Esophagus (tissue), 2 donors: ENCODE data around the gene ANKRD33B. TPM values are rescaled to one million over a fixed set of nuclear protein-coding genes. Genes with fewer than 3 reads are reported as not detected.

Source experiments
- H3K27ac ChIP-seq, 2 donors: one replicate each; pipeline ENCODE4 v1.5.1; 2013; ENCODE audit warnings: low read depth in 2 of 2, mild to moderate bottlenecking in 2 of 2, inconsistent platforms in 1 of 2, low read length in 1 of 2, moderate library complexity in 1 of 2
- H3K27me3 ChIP-seq, 2 donors: one replicate each; pipeline ENCODE4 v1.6.1; 2013; ENCODE audit warnings: low read length in 2 of 2, control low read depth in 1 of 2, mild to moderate bottlenecking in 1 of 2; ENCODE audit not compliant: insufficient read depth in 2 of 2, control insufficient read depth in 1 of 2
- H3K36me3 ChIP-seq, 2 donors: one replicate each; pipeline ENCODE4 v1.6.1; 2013; ENCODE audit warnings: low read length in 1 of 2; ENCODE audit not compliant: control insufficient read depth in 2 of 2, insufficient read depth in 2 of 2
- H3K4me1 ChIP-seq, 2 donors: one replicate each; pipeline ENCODE4 v1.6.1; 2013; ENCODE audit warnings: low read length in 1 of 2; ENCODE audit not compliant: control insufficient read depth in 2 of 2, insufficient read depth in 2 of 2
- H3K4me3 ChIP-seq, 2 donors: one replicate each; pipeline ENCODE4 v1.5.1; 2013; ENCODE audit warnings: low read length in 2 of 2, mild to moderate bottlenecking in 2 of 2, low read depth in 1 of 2, moderate library complexity in 1 of 2
- H3K9me3 ChIP-seq, 2 donors: one replicate each; pipeline ENCODE4 v1.6.1; 2013; ENCODE audit warnings: mild to moderate bottlenecking in 2 of 2, low read depth in 1 of 2, low read length in 1 of 2, moderate library complexity in 1 of 2; ENCODE audit not compliant: control insufficient read depth in 2 of 2, insufficient read depth in 1 of 2
- WGBS, 2 donors: extraction: QIAGEN DNeasy Blood & Tissue Kit; methylation state at CpG; one replicate each; pipeline ENCODE4 v1.1.7; 2013; 5-methylcytosine and 5-hydroxymethylcytosine counted together
- polyA plus RNA-seq, 2 donors: library from polyadenylated mRNA; stranded (reverse); fragments of 200-250 nt; gene quantifications; one replicate each; pipeline ENCODE4 v1.2.3, GENCODE V29; 2013
- donor health status: healthy with polysubstance abuse.
- donor health status: Bipolar disorder and iron deficiency.

ANKRD33B gene
- polyA plus RNA-seq, 2 donors, result 0.55 to 1.3 TPM

DNA sequence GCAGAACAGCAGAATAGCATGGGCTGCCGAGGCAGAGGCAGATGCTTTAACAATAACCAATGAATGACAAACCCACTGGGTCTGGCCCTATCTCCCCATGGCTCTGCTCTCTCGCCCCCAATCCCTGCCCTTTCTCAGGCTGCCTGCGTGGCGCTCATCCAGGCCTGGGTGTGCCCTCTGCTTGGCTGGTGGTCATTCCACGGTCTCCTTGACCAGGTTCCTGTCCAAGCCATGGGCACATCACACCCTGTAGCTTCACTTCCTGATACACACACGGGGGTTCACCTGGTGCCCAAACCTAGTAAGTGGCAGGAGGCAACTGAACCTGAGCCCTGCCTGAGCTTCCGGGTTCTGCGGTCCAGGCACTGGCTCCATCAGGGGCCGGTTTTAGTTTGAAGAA lies 109.5 kb downstream of the ANKRD33B start:
- H3K4me3 ChIP-seq, result no peak overlapping the region
- 68 to 72% methylated on average over 9 of the region's 9 CpGs for WGBS, 2 donors
- H3K27ac ChIP-seq, result no peak overlapping the region
- H3K36me3 ChIP-seq, result peaks cover 3 to 5% of the 10 kb centered on the region in 2 donors
- peaks cover 0 to 9% of the 10 kb centered on the region in 2 donors for H3K9me3 ChIP-seq
- no peaks in the 10 kb centered on the region for H3K27me3 ChIP-seq
- H3K4me1 ChIP-seq, result no peaks in the 10 kb centered on the region

GRCh38 chr5:10674096-10674495 lies 110.2 kb downstream of the ANKRD33B start:
- H3K9me3 ChIP-seq, result peaks cover 0 to 9% of the 10 kb centered on the region in 2 donors
- peaks cover 3 to 5% of the 10 kb centered on the region in 2 donors for H3K36me3 ChIP-seq
- 83 to 85% methylated on average over 11 of the region's 11 CpGs for WGBS, 2 donors
- no peak overlapping the region for H3K4me3 ChIP-seq
- H3K27me3 ChIP-seq, result no peaks in the 10 kb centered on the region
- H3K4me1 ChIP-seq, result no peaks in the 10 kb centered on the region
- H3K27ac ChIP-seq, result no peak overlapping the region

GRCh38 chr5:10674582-10674981 lies 110.7 kb downstream of the ANKRD33B start:
- 60 to 66% methylated on average over 6 of the region's 6 CpGs for WGBS, 2 donors
- Histone ChIP-seq H3K4me3 (no peak overlapping the region), H3K27ac (no peak overlapping the region), H3K36me3 (peaks cover 3 to 9% of the 10 kb centered on the region in 2 donors), H3K27me3 (no peaks in the 10 kb centered on the region), H3K9me3 (peaks cover 0 to 9% of the 10 kb centered on the region in 2 donors), H3K4me1 (no peaks in the 10 kb centered on the region)

- no peaks in the 10 kb centered on the region for H3K27me3 ChIP-seq
- 81 to 88% methylated on average over 14 of the region's 14 CpGs for WGBS, 2 donors
- H3K4me3 ChIP-seq, result no peak overlapping the region
- no peaks in the 10 kb centered on the region for H3K4me1 ChIP-seq
- H3K9me3 ChIP-seq, result peaks cover 0 to 7% of the 10 kb centered on the region in 2 donors
- H3K36me3 ChIP-seq, result peaks cover 3 to 15% of the 10 kb centered on the region in 2 donors
- H3K27ac ChIP-seq, result no peak overlapping the region
These were observed 111.4 kb downstream of the ANKRD33B start for GRCh38 chr5:10675177-10675700.

GRCh38 chr5:10676224-10676623 lies 112.4 kb downstream of the ANKRD33B start:
- WGBS, 2 donors, result 80 to 82% methylated on average over 4 of the region's 4 CpGs
- H3K9me3 ChIP-seq, result peaks cover 0 to 7% of the 10 kb centered on the region in 2 donors
- peaks cover 3 to 20% of the 10 kb centered on the region in 2 donors for H3K36me3 ChIP-seq
- H3K4me1 ChIP-seq, result no peaks in the 10 kb centered on the region
- H3K27ac ChIP-seq, result no peak overlapping the region
- no peaks in the 10 kb centered on the region for H3K27me3 ChIP-seq
- no peak overlapping the region for H3K4me3 ChIP-seq

DNA sequence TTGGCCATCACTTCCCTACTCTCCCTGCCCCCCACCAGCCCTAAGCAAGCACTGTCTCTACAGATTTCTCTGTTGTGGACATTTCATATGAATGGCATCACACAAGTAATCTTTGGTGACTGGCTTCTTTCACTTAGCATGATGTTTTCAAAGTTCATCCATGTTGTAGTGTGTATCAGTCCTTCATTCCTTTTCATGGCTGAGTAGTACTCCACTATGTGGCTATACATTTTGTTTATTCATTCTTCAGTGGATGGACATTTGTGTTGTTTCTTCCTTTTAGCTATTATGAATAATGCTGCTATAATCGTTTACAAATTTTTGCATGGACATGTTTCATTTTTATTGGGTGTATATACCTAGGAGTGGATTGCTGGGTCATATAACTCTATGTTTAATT lies 113.1 kb downstream of the ANKRD33B start:
- peaks cover 0 to 7% of the 10 kb centered on the region in 2 donors for H3K9me3 ChIP-seq
- peaks cover 5 to 26% of the 10 kb centered on the region in 2 donors for H3K36me3 ChIP-seq
- no peak overlapping the region for H3K4me3 ChIP-seq
- WGBS, 2 donors, result 96 to 97% methylated on average over 1 of the region's 1 CpG
- H3K27me3 ChIP-seq, result no peaks in the 10 kb centered on the region
- no peak overlapping the region for H3K27ac ChIP-seq
- H3K4me1 ChIP-seq, result no peaks in the 10 kb centered on the region

DNA sequence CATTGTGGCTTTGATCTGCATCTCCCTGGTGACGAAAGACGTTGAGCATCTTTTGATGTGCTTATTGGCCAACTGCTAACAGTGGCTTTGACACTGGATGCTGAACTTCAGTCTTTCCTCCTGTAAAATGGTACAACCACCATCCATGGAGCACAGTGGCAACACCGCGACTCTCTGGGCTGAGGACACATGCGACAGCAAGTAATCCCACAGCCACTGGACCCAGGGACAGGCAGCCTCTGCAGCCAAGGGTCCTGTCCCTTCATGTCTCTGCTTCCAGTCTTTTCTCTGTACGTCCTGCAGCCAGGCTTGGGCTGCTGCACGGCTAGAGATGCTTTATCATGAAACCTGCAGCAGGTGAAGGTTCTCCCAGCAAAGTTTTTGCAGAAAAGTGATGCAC lies 113.7 kb downstream of the ANKRD33B start:
- no peak overlapping the region for H3K4me3 ChIP-seq
- 96% methylated on average over 7 of the region's 7 CpGs for WGBS, 2 donors
- peaks cover 0 to 7% of the 10 kb centered on the region in 2 donors for H3K9me3 ChIP-seq
- no peak overlapping the region for H3K27ac ChIP-seq
- no peaks in the 10 kb centered on the region for H3K4me1 ChIP-seq
- H3K36me3 ChIP-seq, result peaks cover 5 to 32% of the 10 kb centered on the region in 2 donors
- no peaks in the 10 kb centered on the region for H3K27me3 ChIP-seq

GRCh38 chr5:10678244-10678643 lies 114.4 kb downstream of the ANKRD33B start:
- H3K4me1 ChIP-seq, result no peaks in the 10 kb centered on the region
- H3K36me3 ChIP-seq, result peaks cover 5 to 38% of the 10 kb centered on the region in 2 donors
- WGBS, 2 donors, result 96% methylated on average over 2 of the region's 2 CpGs
- H3K27ac ChIP-seq, result no peak overlapping the region
- H3K27me3 ChIP-seq, result no peaks in the 10 kb centered on the region
- peaks cover 0 to 7% of the 10 kb centered on the region in 2 donors for H3K9me3 ChIP-seq
- H3K4me3 ChIP-seq, result no peak overlapping the region

DNA sequence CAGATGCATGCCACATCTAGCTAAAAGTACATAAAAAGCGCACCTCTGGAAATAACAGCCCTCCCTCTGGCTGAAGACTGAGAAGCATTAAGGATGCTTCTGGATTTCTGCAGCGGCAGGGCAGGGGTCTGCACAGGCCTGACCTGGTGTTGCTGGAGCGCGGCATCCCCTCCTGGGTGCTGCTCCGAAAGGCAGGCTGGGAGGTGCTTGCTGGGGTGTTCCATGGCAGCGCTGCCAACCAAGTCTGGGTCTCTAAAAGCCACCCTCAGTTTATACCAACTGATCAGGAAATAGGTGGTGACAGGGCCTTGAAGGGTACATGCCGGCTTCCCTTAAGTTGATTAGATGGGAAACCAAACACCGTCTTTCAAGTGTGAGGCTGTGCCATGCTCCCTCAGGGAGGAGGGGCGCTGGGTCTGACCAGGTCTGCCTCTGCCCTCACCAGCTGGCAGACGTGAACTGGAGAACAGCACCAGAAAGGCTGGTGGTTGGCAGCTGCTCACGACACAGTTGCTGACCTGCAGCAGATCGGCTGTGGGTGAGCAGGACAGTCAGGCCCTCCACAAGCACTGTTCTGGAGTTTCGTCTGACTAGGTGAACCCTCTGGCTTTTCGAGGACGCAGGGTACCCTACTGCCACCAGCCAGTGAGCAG lies 115.6 kb downstream of the ANKRD33B start:
- Histone ChIP-seq H3K4me3 (no peak overlapping the region), H3K36me3 (peaks cover 5 to 40% of the 10 kb centered on the region in 2 donors), H3K4me1 (no peaks in the 10 kb centered on the region), H3K9me3 (peaks cover 0 to 7% of the 10 kb centered on the region in 2 donors), H3K27ac (no peak overlapping the region), H3K27me3 (no peaks in the 10 kb centered on the region)
- WGBS, 2 donors, result 95% methylated on average over 15 of the region's 15 CpGs
